Mesenchymal stem cell (in vitro differentiated cells and primary cell): ENCODE results near the gene ENPP1. TPM values are rescaled to one million over a fixed set of nuclear protein-coding genes. Genes with fewer than 3 reads are reported as not detected.

ENCODE experiments used
- small RNA-seq: library from polyadenylated mRNA; stranded (forward); fragments of <200 nt; extraction: miRNeasy Mini kit (QIAGEN cat#:217004); gene quantifications from one replicate; pipeline ENCODE3, GENCODE V24; 2013; ENCODE audit warnings: low read depth

ENPP1 gene

Small RNAs within 50 kb of the gene (small RNA-seq; reads per million reads assigned to genes)
- gene MIR548H5 (not detected), gene SELENOKP2 (not detected)
